HepG2 (cell line): ENCODE results near the gene TIMM17A. TPM values are rescaled to one million over a fixed set of nuclear protein-coding genes. Genes with fewer than 3 reads are reported as not detected.

Source experiments
- AKAP8 ChIP-seq: sonication (generic); formaldehyde crosslinking; IDR thresholded peaks from 2 replicates; pipeline ENCODE4 v1.5.1; 2020; ENCODE audit warnings: mild to moderate bottlenecking, missing genetic modification reagents
- CBX2 ChIP-seq, 2 experiments: fragments of 200-600 bp in 1 of 2; sonication (generic); formaldehyde crosslinking in 1 of 2; IDR thresholded peaks; 2 replicates each; pipeline versions ENCODE4 v1.7.0 to v1.8.1; 2018 to 2022; ENCODE audit warnings: low read depth in 2 of 2, low read length in 1 of 2, mild to moderate bottlenecking in 1 of 2, missing genetic modification reagents in 1 of 2
- HDAC2 ChIP-seq: sonication (generic); formaldehyde crosslinking; IDR thresholded peaks from 2 replicates; pipeline ENCODE4 v1.4.0; 2020; ENCODE audit warnings: missing genetic modification reagents
- HOXA7 ChIP-seq: sonication (generic); formaldehyde crosslinking; IDR thresholded peaks from 2 replicates; pipeline ENCODE4 v1.8.1; 2022; ENCODE audit warnings: mild to moderate bottlenecking, missing genetic modification reagents, moderate library complexity
- KMT2A ChIP-seq: sonication (generic); formaldehyde crosslinking; IDR thresholded peaks from 2 replicates; pipeline ENCODE4 v1.4.0; 2020; ENCODE audit warnings: missing genetic modification reagents
- NFKB2 ChIP-seq: sonication (generic); formaldehyde crosslinking; IDR thresholded peaks from 2 replicates; pipeline ENCODE4 v1.4.0; 2020; ENCODE audit warnings: missing genetic modification reagents, borderline replicate concordance
- PHF21A ChIP-seq: sonication (generic); formaldehyde crosslinking; IDR thresholded peaks from 2 replicates; pipeline ENCODE4 v1.5.0; 2020; ENCODE audit warnings: mild to moderate bottlenecking, missing genetic modification reagents
- RELA ChIP-seq: sonication (generic); formaldehyde crosslinking; IDR thresholded peaks from 2 replicates; pipeline ENCODE4 v1.4.0; 2020; ENCODE audit warnings: missing genetic modification reagents
- TFDP2 ChIP-seq: sonication (generic); formaldehyde crosslinking; IDR thresholded peaks from 2 replicates; pipeline ENCODE4 v1.4.0; 2020; ENCODE audit warnings: missing genetic modification reagents
- THAP11 ChIP-seq: IDR thresholded peaks from 2 replicates; pipeline ENCODE4 v1.6.1; 2016; ENCODE audit warnings: missing biosample characterization, missing genetic modification reagents
- ZBTB44 ChIP-seq: sonication (generic); formaldehyde crosslinking; IDR thresholded peaks from 2 replicates; pipeline ENCODE4 v1.4.0; 2020; ENCODE audit warnings: missing genetic modification reagents
- ZMYM4 ChIP-seq: sonication (generic); formaldehyde crosslinking; IDR thresholded peaks from 2 replicates; pipeline ENCODE4 v1.8.1; 2023; ENCODE audit warnings: mild to moderate bottlenecking, missing genetic modification reagents
- ZNF160 ChIP-seq: sonication (generic); formaldehyde crosslinking; IDR thresholded peaks from 2 replicates; pipeline ENCODE4 v1.8.0; 2022; ENCODE audit warnings: mild to moderate bottlenecking, inconsistent platforms, missing genetic modification reagents
- ZNF776 ChIP-seq: sonication (generic); formaldehyde crosslinking; IDR thresholded peaks from 2 replicates; pipeline ENCODE4 v1.4.0; 2020; ENCODE audit warnings: mild to moderate bottlenecking, missing genetic modification reagents
- ZSCAN12 ChIP-seq: sonication (generic); formaldehyde crosslinking; IDR thresholded peaks from 2 replicates; pipeline ENCODE4 v1.9.0; 2021; ENCODE audit warnings: mild to moderate bottlenecking, missing genetic modification reagents
- ZZZ3 ChIP-seq: sonication (generic); formaldehyde crosslinking; IDR thresholded peaks from 2 replicates; pipeline ENCODE4 v1.4.0; 2020; ENCODE audit warnings: missing genetic modification reagents, mild to moderate bottlenecking, borderline replicate concordance
- polyA plus RNA-seq, 8 experiments: library from polyadenylated mRNA; depleted of rRNA in 3 of 8; stranded (reverse) in 7 of 8; unstranded in 1 of 8; fragments of >200 nt; fragmentation: Illumina TruSeq in 4 of 8; extraction: Trizol in 4 of 8; gene quantifications; 2 replicates each; pipeline versions ENCODE4 v1.2.1 to v1.2.3, GENCODE V29; 2011 to 2016; ENCODE audit warnings: low read depth in 4 of 8, missing spikeins in 1 of 8, mixed read lengths in 1 of 8; ENCODE audit not compliant: insufficient read depth in 1 of 8
- total RNA-seq, 5 experiments: library from RNA; depleted of rRNA; stranded (reverse); fragments of >200 nt; fragmentation: Illumina TruSeq; extraction: Trizol; gene quantifications; 2 replicates each; pipeline ENCODE4 v1.2.3, GENCODE V29; 2016; ENCODE audit warnings: low read depth in 1 of 5
- TF ChIP-seq, protein P1 (sequence below), 2 experiments: sonication (generic) in 1 of 2; formaldehyde crosslinking in 1 of 2; IDR thresholded peaks; 2 replicates each; pipeline versions ENCODE4 v1.6.1 to v1.9.0; 2014 to 2022; ENCODE audit warnings: antibody characterized with exemption in 1 of 2, borderline replicate concordance in 1 of 2, inconsistent platforms in 1 of 2, low read depth in 1 of 2, missing genetic modification reagents in 1 of 2
- TF ChIP-seq, protein P2 (sequence below): sonication (generic); formaldehyde crosslinking; IDR thresholded peaks from 2 replicates; pipeline ENCODE4 v1.5.0; 2020; ENCODE audit warnings: missing genetic modification reagents

Gene TIMM17A
- total and polyA plus RNA-seq, 2 of the 13 experiments (the other 11 are each of a cell fraction or from before 2014, with no cell fraction given) = 50.8 to 97.8 TPM

DNA sequence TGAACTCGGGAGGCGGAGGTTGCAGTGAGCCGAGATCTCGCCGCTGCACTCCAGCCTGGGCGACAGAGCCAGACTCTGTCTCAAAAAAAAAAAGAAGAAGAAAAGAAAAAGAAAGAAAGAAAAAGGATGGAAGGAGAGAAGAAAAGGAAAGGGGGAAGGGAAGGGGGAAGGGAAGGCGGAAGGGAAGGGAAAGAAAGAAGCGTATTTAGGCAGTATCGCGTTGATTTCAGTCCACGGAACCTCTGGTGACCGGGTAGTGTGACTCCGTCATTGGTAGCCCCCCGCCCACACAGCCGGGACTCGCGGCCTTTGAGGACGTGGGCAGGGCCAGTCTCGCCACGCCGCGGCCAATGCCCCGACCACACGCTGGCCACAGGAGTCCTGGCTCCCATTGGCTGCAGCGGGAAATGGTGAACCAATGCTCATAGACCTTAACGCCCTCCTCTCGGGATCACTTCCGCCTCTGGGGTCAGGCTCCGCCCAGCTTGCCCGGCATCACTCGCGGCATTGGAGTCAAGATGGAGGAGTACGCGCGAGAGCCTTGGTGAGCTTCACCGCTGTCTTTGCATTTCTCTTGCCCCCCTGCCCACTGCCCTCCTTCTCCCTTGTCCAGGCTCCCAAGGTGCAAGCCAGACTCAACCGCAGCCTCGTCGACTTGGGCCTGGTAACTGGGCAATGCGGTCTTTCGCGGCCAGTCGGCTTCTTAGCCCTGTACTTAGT, at the start of gene TIMM17A (continued):
- TF ChIP-seq, protein P1, sequence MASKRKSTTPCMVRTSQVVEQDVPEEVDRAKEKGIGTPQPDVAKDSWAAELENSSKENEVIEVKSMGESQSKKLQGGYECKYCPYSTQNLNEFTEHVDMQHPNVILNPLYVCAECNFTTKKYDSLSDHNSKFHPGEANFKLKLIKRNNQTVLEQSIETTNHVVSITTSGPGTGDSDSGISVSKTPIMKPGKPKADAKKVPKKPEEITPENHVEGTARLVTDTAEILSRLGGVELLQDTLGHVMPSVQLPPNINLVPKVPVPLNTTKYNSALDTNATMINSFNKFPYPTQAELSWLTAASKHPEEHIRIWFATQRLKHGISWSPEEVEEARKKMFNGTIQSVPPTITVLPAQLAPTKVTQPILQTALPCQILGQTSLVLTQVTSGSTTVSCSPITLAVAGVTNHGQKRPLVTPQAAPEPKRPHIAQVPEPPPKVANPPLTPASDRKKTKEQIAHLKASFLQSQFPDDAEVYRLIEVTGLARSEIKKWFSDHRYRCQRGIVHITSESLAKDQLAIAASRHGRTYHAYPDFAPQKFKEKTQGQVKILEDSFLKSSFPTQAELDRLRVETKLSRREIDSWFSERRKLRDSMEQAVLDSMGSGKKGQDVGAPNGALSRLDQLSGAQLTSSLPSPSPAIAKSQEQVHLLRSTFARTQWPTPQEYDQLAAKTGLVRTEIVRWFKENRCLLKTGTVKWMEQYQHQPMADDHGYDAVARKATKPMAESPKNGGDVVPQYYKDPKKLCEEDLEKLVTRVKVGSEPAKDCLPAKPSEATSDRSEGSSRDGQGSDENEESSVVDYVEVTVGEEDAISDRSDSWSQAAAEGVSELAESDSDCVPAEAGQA (IDR thresholded peaks at IDR 0.05; ENCODE audit: low read depth) = no peak
- TF ChIP-seq, protein P1 (CRISPR knock-in tag; IDR thresholded peaks at IDR 0.05; ENCODE audit: borderline replicate concordance) = 0 out of 2 replicates have a peak, but pooled peaks have one; percentile 46
- TF ChIP-seq TFDP2 (CRISPR knock-in tag) (0 out of 2 replicates have a peak, but pooled peaks have one; percentile 46), RELA (CRISPR knock-in tag) (no peak), ZMYM4 (CRISPR knock-in tag) (peak; percentile 90), NFKB2 (CRISPR knock-in tag) (peak; percentile 70; the same call in 1 of the 2 replicates), HDAC2 (peak; percentile 65; the same call in 1 of the 2 replicates), ZBTB44 (peak; percentile 65; the same call in 1 of the 2 replicates), ZNF160 (peak; percentile 71), THAP11 (peak; percentile 88), KMT2A (CRISPR knock-in tag) (peak; percentile 93), ZSCAN12 (CRISPR knock-in tag) (no peak), HOXA7 (CRISPR knock-in tag) (no peak), CBX2 (IDR thresholded peaks at IDR 0.05; ENCODE audit: low read depth, low read length) (no peak), CBX2 (CRISPR knock-in tag; IDR thresholded peaks at IDR 0.05; ENCODE audit: low read depth) (0 out of 2 replicates have a peak, but pooled peaks have one; percentile 60), ZZZ3 (CRISPR knock-in tag) (0 out of 2 replicates have a peak, but pooled peaks have one; percentile 75), PHF21A (CRISPR knock-in tag) (peak; percentile 66; the same call in 1 of the 2 replicates), ZNF776 (CRISPR knock-in tag) (0 out of 2 replicates have a peak, but pooled peaks have one; percentile 70), AKAP8 (CRISPR knock-in tag) (no peak)
- TF ChIP-seq, protein P2, sequence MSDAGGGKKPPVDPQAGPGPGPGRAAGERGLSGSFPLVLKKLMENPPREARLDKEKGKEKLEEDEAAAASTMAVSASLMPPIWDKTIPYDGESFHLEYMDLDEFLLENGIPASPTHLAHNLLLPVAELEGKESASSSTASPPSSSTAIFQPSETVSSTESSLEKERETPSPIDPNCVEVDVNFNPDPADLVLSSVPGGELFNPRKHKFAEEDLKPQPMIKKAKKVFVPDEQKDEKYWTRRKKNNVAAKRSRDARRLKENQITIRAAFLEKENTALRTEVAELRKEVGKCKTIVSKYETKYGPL = no peak
